PFSK-1 (cell line): ENCODE measurements around the gene POM121L2.

ENCODE experiments used
- FOXP2 ChIP-seq: optimal IDR thresholded peaks from 2 replicates; pipeline ENCODE3; 2011; ENCODE audit warnings: borderline replicate concordance, control low read depth, inconsistent platforms; ENCODE audit not compliant: insufficient read depth; ENCODE audit errors: extremely low read length, extremely low read depth
- POLR2AphosphoS5 ChIP-seq: IDR thresholded peaks from 2 replicates; pipeline ENCODE4 v1.6.1; 2012; ENCODE audit warnings: low read depth, mild to moderate bottlenecking, control low read depth, low read length, moderate library complexity
- SIN3A ChIP-seq: IDR thresholded peaks from 2 replicates; pipeline ENCODE4 v1.6.1; 2012; ENCODE audit warnings: mild to moderate bottlenecking, low read length, moderate library complexity, borderline replicate concordance; ENCODE audit not compliant: insufficient read depth
- TAF1 ChIP-seq: IDR thresholded peaks from 2 replicates; pipeline ENCODE4 v1.6.1; 2012; ENCODE audit warnings: low read length, control low read depth, borderline replicate concordance; ENCODE audit not compliant: insufficient read depth
- TF ChIP-seq, protein P1 (sequence below), 2 experiments: IDR thresholded peaks; 2 replicates each; pipeline versions ENCODE4 v1.6.1 to v1.8.0; 2011 to 2012; ENCODE audit warnings: low read depth in 2 of 2, low read length in 2 of 2, control low read depth in 1 of 2, inconsistent platforms in 1 of 2, mild to moderate bottlenecking in 1 of 2, moderate library complexity in 1 of 2; ENCODE audit not compliant: insufficient read depth in 1 of 2

The POM121L2 gene

DNA sequence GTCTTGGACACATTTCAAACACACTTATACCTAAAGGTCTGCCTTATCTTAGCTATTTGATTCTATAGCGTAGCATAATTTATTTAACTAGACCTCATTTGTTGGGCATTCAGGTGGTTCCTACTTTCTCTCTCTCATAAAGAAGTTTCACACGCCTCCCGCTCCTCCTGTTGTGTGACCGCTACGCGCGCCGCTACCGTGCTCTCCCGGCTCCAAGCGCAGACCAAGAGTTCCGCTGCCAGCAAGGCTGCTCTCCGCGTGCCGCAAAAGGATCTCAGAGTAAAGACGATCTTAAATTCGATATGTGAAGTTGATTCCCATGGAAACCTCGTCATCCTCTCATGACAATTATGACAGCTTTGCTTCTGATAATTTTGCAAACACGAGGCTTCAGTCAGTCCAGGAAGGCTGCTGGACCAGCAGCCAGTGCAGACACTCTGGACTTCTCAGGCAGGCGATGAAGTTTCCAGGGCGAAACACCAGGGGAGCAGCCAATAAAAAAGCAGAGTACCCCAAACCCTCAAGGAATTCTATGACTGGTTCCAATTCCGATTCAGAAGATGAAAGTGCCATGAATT lies 44.1 kb downstream of the POM121L2 start:
- TF ChIP-seq TAF1 (no peak), POLR2AphosphoS5 (no peak), FOXP2 (no peak), SIN3A (no peak)
- TF ChIP-seq, protein P1, sequence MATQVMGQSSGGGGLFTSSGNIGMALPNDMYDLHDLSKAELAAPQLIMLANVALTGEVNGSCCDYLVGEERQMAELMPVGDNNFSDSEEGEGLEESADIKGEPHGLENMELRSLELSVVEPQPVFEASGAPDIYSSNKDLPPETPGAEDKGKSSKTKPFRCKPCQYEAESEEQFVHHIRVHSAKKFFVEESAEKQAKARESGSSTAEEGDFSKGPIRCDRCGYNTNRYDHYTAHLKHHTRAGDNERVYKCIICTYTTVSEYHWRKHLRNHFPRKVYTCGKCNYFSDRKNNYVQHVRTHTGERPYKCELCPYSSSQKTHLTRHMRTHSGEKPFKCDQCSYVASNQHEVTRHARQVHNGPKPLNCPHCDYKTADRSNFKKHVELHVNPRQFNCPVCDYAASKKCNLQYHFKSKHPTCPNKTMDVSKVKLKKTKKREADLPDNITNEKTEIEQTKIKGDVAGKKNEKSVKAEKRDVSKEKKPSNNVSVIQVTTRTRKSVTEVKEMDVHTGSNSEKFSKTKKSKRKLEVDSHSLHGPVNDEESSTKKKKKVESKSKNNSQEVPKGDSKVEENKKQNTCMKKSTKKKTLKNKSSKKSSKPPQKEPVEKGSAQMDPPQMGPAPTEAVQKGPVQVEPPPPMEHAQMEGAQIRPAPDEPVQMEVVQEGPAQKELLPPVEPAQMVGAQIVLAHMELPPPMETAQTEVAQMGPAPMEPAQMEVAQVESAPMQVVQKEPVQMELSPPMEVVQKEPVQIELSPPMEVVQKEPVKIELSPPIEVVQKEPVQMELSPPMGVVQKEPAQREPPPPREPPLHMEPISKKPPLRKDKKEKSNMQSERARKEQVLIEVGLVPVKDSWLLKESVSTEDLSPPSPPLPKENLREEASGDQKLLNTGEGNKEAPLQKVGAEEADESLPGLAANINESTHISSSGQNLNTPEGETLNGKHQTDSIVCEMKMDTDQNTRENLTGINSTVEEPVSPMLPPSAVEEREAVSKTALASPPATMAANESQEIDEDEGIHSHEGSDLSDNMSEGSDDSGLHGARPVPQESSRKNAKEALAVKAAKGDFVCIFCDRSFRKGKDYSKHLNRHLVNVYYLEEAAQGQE (IDR thresholded peaks at IDR 0.05; ENCODE audit: insufficient read depth in 1 of 2, low read depth in 2 of 2, low read length in 2 of 2): no peak

DNA sequence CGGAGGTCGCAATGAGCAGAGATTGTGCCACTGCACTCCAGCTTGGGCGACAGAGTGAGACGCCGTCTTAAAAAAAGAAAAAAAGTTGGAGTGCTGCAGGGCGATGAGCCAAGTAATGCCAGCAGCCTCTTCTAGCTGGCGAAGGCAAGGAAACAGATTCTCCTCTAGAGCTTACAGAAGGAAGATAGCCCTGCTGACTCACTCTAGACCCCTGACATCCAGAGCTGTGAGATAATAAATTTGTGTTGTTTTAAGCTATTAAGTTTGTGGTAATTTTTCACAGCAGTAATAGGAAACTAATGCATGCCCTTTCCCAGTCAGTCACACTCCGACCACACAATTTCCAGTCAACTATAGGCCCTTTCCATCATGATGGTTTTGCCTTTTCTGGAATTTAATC lies 48.2 kb downstream of the POM121L2 start:
- TF ChIP-seq FOXP2 (no peak), POLR2AphosphoS5 (no peak), SIN3A (no peak), TAF1 (no peak)
- TF ChIP-seq, protein P1 (IDR thresholded peaks at IDR 0.05; ENCODE audit: insufficient read depth in 1 of 2, low read depth in 2 of 2, low read length in 2 of 2): no peak

DNA sequence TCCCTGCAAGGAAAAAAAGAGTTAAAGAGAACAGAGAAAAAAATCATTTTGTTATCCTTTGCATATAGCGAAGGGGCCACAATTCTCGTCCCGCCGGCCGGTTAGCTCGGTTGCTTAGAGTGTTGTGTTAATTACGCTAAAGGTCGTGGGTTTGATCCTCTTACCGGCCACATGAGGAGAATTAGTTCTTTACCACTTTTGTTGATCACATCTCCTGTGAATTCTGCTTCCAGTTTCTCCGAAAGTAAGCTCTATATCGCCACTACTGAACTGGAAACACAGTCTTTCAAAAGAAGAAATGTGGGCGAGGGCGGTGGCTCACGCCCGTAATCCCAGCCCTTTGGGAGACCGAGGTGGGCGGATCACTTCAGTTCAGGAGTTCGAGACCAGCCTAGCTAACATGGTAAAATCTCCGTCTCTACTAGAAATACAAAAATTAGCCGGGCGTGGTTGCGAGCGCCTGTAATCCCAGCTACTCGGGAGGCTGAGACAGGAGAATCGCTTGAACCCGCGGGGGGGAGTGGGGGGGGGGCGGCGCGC lies 51.2 kb downstream of the POM121L2 start:
- TF ChIP-seq POLR2AphosphoS5 (no peak), SIN3A (no peak), FOXP2 (no peak), TAF1 (no peak)
- TF ChIP-seq, protein P1 (IDR thresholded peaks at IDR 0.05; ENCODE audit: insufficient read depth in 1 of 2, low read depth in 2 of 2, low read length in 2 of 2): no peak

DNA sequence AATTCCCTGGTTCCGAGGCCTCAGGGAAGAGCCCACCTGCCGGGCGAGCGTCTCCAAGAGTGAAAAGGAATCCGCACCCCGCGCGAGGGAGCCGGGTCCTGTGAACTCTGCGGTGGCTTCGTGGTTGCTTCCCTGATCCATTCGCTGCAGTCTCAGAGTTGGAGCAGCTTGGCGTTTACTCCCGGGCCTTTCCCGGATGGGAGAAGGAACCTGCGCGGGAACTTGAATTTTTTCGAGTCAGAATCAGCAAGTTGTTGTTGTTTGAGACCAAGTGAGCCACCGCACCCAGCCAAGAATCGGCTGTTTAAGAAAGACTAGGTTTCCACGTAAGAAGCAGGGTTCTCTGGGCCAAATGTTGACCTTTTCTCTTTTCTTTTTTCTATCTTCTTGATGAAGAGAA lies 51.7 kb downstream of the POM121L2 start:
- no peak for TF ChIP-seq TAF1
- no peak for TF ChIP-seq FOXP2
- no peak for TF ChIP-seq SIN3A
